Endothelial cell of umbilical vein (primary cell): ENCODE results near the gene AFDN. TPM values are rescaled to one million over a fixed set of nuclear protein-coding genes. Genes with fewer than 3 reads are reported as not detected.

Source experiments
- BruUV-seq: library from RNA; stranded (reverse); fragments of 400-500 nt; replicated peaks from 2 replicates; lab custom pipeline; 2021; lab: Mats Ljungman, UMichigan
- CTCF ChIA-PET: fragments of 300-600, 350-600 bp; sonication (Branson Sonifier 250); formaldehyde crosslinking; loops from one replicate; lab custom pipeline; 2021; ENCODE audit warnings: antibody characterized with exemption, inconsistent platforms; lab: Charles Lee
- POLR2A ChIA-PET: fragments of 300-600, 350-600 bp; sonication (Branson Sonifier 250); formaldehyde crosslinking; loops from one replicate; lab custom pipeline; 2021; ENCODE audit warnings: antibody characterized with exemption, inconsistent platforms; lab: Charles Lee
- DNase-seq: peaks from one replicate; pipeline ENCODE4 v3.0.0-alpha.2; 2011; ENCODE audit warnings: low read depth, low spot score
- FAIRE-seq: peaks from 2 replicates; lab custom pipeline; 2011; peaks lifted over from hg19 to GRCh38; lab: Jason Lieb, UNC
- H2AFZ ChIP-seq: 2 replicates; pipeline ENCODE4 v1.6.0; 2012; ENCODE audit warnings: low read depth, low read length, control low read depth, inconsistent platforms
- H3K27ac ChIP-seq: 2 replicates; pipeline ENCODE4 v1.5.1; 2011; ENCODE audit warnings: low read depth, mild to moderate bottlenecking, control low read depth, low read length, moderate library complexity; ENCODE audit not compliant: insufficient read depth
- H3K27me3 ChIP-seq, 2 experiments: 2 replicates each; pipeline versions ENCODE4 v1.6.0 to v1.6.1; 2011; ENCODE audit warnings: low read length in 2 of 2, mixed read lengths in 1 of 2; ENCODE audit not compliant: control insufficient read depth in 2 of 2, insufficient read depth in 2 of 2
- H3K36me3 ChIP-seq, 2 experiments: 2 replicates in 1 of 2; 3 replicates in 1 of 2; pipeline ENCODE4 v1.5.1; 2011; ENCODE audit warnings: low read length in 2 of 2, mild to moderate bottlenecking in 1 of 2, moderate library complexity in 1 of 2; ENCODE audit not compliant: control insufficient read depth in 2 of 2, insufficient read depth in 2 of 2; ENCODE audit errors: extremely low read depth in 1 of 2
- H3K4me1 ChIP-seq: 3 replicates; pipeline ENCODE4 v1.5.1; 2011; ENCODE audit warnings: mild to moderate bottlenecking, low read length; ENCODE audit not compliant: control insufficient read depth, insufficient read depth; ENCODE audit errors: extremely low read depth
- H3K4me2 ChIP-seq: 2 replicates; pipeline ENCODE4 v1.6.1; 2011; ENCODE audit warnings: low read length, control low read depth, mixed read lengths; ENCODE audit not compliant: insufficient read depth
- H3K4me3 ChIP-seq, 3 experiments: fragments of 200-600 bp in 1 of 3; sonication (generic), shearing (Covaris generic) in 1 of 3; replicated peaks in 1 of 3; 2 replicates each; pipeline ENCODE4 v1.5.1; 2011 to 2016; ENCODE audit warnings: control low read depth in 3 of 3, low read length in 3 of 3, mild to moderate bottlenecking in 2 of 3, inconsistent platforms in 1 of 3, low read depth in 1 of 3, moderate library complexity in 1 of 3; ENCODE audit not compliant: insufficient read depth in 1 of 3
- H3K79me2 ChIP-seq: 2 replicates; pipeline ENCODE4 v1.6.0; 2012; ENCODE audit warnings: low read length, inconsistent platforms; ENCODE audit not compliant: control insufficient read depth, insufficient read depth
- H3K9ac ChIP-seq: replicated peaks from 2 replicates; pipeline ENCODE3; 2011; ENCODE audit warnings: low read length, control low read depth; ENCODE audit not compliant: insufficient read depth; ENCODE audit errors: extremely low read depth
- H3K9me1 ChIP-seq: replicated peaks from 3 replicates; pipeline ENCODE4 v1.6.0; 2011; ENCODE audit warnings: mild to moderate bottlenecking, low read length; ENCODE audit not compliant: control insufficient read depth, insufficient read depth; ENCODE audit errors: extremely low read depth
- H3K9me3 ChIP-seq: replicated peaks from 2 replicates; pipeline ENCODE4 v1.5.1; 2012; ENCODE audit warnings: low read length, inconsistent platforms; ENCODE audit not compliant: control insufficient read depth, insufficient read depth
- H4K20me1 ChIP-seq: replicated peaks from 2 replicates; pipeline ENCODE3; 2011; ENCODE audit warnings: mild to moderate bottlenecking, low read length; ENCODE audit not compliant: control insufficient read depth, insufficient read depth; ENCODE audit errors: extremely low read depth
- CTCF ChIP-seq, 2 donors: IDR thresholded peaks; 1 replicate in 1 of 2; 2 replicates in 1 of 2; pipeline ENCODE4 v1.5.1; 2011; ENCODE audit warnings: low read length in 2 of 2, mild to moderate bottlenecking in 2 of 2, moderate library complexity in 2 of 2, control low read depth in 1 of 2, inconsistent platforms in 1 of 2, low read depth in 1 of 2; ENCODE audit not compliant: insufficient read depth in 1 of 2; ENCODE audit errors: extremely low read depth in 1 of 2
- EZH2 ChIP-seq: IDR thresholded peaks from 2 replicates; pipeline ENCODE4 v1.6.1; 2012; ENCODE audit warnings: borderline replicate concordance, low read depth, mild to moderate bottlenecking, moderate library complexity, low read length, inconsistent platforms; ENCODE audit not compliant: severe bottlenecking
- FOS ChIP-seq: IDR thresholded peaks from 2 replicates; pipeline ENCODE4 v1.6.1; 2011; ENCODE audit warnings: mild to moderate bottlenecking, low read length, moderate library complexity, borderline replicate concordance; ENCODE audit not compliant: insufficient read depth
- GATA2 ChIP-seq: IDR thresholded peaks from 2 replicates; pipeline ENCODE4 v1.7.0; 2011; ENCODE audit warnings: low read depth, mild to moderate bottlenecking, moderate library complexity, mixed read lengths, low read length; ENCODE audit not compliant: insufficient read length, insufficient read depth
- JUN ChIP-seq: IDR thresholded peaks from 2 replicates; pipeline ENCODE4 v1.6.1; 2011; ENCODE audit warnings: borderline replicate concordance, low read depth; ENCODE audit not compliant: insufficient read length, insufficient read depth
- MAX ChIP-seq: IDR thresholded peaks from 2 replicates; pipeline ENCODE4 v1.6.1; 2011; ENCODE audit not compliant: insufficient read depth, insufficient read length
- MYC ChIP-seq: IDR thresholded peaks from one replicate; pipeline ENCODE4 v1.6.1; 2011; ENCODE audit warnings: mild to moderate bottlenecking, low read depth, low read length
- POLR2A ChIP-seq: IDR thresholded peaks from 2 replicates; pipeline ENCODE4 v1.6.1; 2012; ENCODE audit warnings: low read depth, mild to moderate bottlenecking, control low read depth, low read length
- POLR2AphosphoS5 ChIP-seq: IDR thresholded peaks from 2 replicates; pipeline ENCODE4 v1.6.1; 2012; ENCODE audit warnings: low read depth, mild to moderate bottlenecking, control low read depth, low read length, moderate library complexity; ENCODE audit not compliant: insufficient read depth
- dilution Hi-C: fragments of 300-500 bp; cut with MboI; formaldehyde crosslinking; loops from one replicate; pipeline ENCODE4 v1.15.0; 2019; ENCODE audit warnings: low sequenced_read_pairs; ENCODE audit not compliant: extremely low pct_ligation_motif_present
- intact Hi-C: fragments of 100-400 bp; cut with micrococcal nuclease; formaldehyde crosslinking; loops from one replicate; pipeline ENCODE4 v1.10.0; 2022
- polyA plus RNA-seq, 4 experiments: library from polyadenylated mRNA; depleted of rRNA in 3 of 4; stranded (reverse) in 3 of 4; unstranded in 1 of 4; fragments of >200 nt; gene quantifications; 2 replicates each; pipeline versions ENCODE4 v1.2.1 to v1.2.3, GENCODE V29; 2011 to 2012; ENCODE audit warnings: missing spikeins in 1 of 4
- total RNA-seq: library from RNA; stranded (reverse); gene quantifications from 2 replicates; pipeline ENCODE4 v1.2.3, GENCODE V29; 2021

The AFDN gene
- total and polyA plus RNA-seq, 2 donors (not counting 3 experiments of a cell fraction or from before 2014, with no cell fraction given): 31.0 to 134 TPM

DNA sequence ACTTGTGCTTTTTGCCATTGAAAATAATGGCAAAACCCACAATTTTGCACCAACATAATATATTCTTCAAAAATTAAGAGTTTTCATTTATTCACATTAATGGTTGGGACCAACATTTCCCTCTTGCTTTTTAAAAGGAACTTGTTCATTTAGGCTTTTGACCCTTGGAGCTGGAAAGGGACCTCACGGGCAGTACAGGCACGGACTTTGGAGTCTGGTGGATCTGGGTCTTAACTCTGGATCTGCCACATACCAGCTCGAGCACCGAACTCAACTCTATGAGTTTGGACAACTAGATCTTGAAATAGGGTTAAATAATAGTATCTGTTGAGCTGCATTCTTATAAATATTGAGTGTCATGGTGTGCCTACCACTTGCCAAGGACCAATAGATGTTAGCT, 37.2 kb downstream of the AFDN start:
- peaks cover 0 to 2% of the 10 kb centered on the region in 2 experiments for H3K36me3 ChIP-seq
- no peaks in the 10 kb centered on the region for H3K9me3 ChIP-seq
- H3K4me2 ChIP-seq: no peak overlapping the region
- ChIA-PET CTCF (no interaction called here), POLR2A (no interaction called here)
- H3K79me2 ChIP-seq: peaks cover 27% of the 10 kb centered on the region
- no TSS peak for BruUV-seq
- no peaks in the 10 kb centered on the region for H3K9me1 ChIP-seq
- no peak overlapping the region for H3K9ac ChIP-seq
- H4K20me1 ChIP-seq: no peaks in the 10 kb centered on the region
- no peaks in the 10 kb centered on the region for H3K4me1 ChIP-seq
- DNase-seq (no peak), FAIRE-seq (no peak)
- no peak overlapping the region for H3K27ac ChIP-seq
- intact Hi-C loops: no loop called here
- no peak overlapping the region for H3K4me3 ChIP-seq
- no peaks in the 10 kb centered on the region for H3K27me3 ChIP-seq
- dilution Hi-C loops: no loop called here
- H2AFZ ChIP-seq: no peak overlapping the region
- TF ChIP-seq FOS (no peak), GATA2 (no peak), MYC (no peak)

DNA sequence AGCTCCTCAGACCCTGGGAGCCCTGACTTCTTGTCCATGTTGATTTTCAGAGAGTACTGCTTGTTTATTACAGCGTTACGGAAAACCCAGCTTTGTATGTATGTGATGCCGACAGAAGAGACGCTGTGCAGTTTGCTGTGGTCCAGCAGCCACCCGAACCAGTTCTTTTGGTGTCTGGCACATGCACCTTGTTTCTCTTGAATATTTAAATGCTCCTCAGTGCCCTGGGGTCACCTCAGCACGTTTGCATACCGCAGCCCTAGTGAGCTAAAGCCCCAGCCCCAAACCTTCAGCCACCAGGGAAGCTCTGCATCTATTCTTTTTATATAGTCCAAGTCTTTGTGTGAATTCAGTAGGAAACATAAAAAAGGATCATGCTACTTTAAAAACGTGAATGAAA, 39.9 kb downstream of the AFDN start:
- Histone ChIP-seq H3K4me1 (no peaks in the 10 kb centered on the region), H3K27me3 (no peaks in the 10 kb centered on the region), H4K20me1 (no peaks in the 10 kb centered on the region), H3K9ac (no peak overlapping the region), H3K9me1 (no peaks in the 10 kb centered on the region), H3K4me3 (no peak overlapping the region), H2AFZ (no peak overlapping the region), H3K36me3 (peaks cover 3 to 4% of the 10 kb centered on the region in 2 experiments), H3K9me3 (no peaks in the 10 kb centered on the region), H3K79me2 (peaks cover 12% of the 10 kb centered on the region), H3K27ac (no peak overlapping the region), H3K4me2 (no peak overlapping the region)
- FAIRE-seq (no peak), DNase-seq (no peak)
- no TSS peak for BruUV-seq
- dilution Hi-C loops (no loop called here), intact Hi-C loops (no loop called here)
- ChIA-PET POLR2A (no interaction called here), CTCF (interaction anchor here (1.4 kb wide), 1 partner anchor 11 kb away, joined by 4 read pairs; no protein-coding TSS in a partner anchor)
- no peak for TF ChIP-seq MYC
- TF ChIP-seq MAX: no peak
- TF ChIP-seq JUN: no peak
- TF ChIP-seq CTCF (IDR thresholded peaks at IDR 0.05; ENCODE audit: extremely low read depth in 1 of 2, insufficient read depth in 1 of 2, low read depth in 1 of 2, low read length in 2 of 2): no peak
- TF ChIP-seq GATA2: no peak
- no peak for TF ChIP-seq POLR2A
- no peak for TF ChIP-seq EZH2
- no peak for TF ChIP-seq POLR2AphosphoS5
- TF ChIP-seq FOS: no peak
